Stomach (tissue), 4 donors: ENCODE measurements around the gene TMED8.

Source experiments
- POLR2A ChIP-seq, 4 donors: fragments of 450-650 bp; IDR thresholded peaks; one replicate each; pipeline ENCODE4 v1.6.1; 2016; ENCODE audit warnings: antibody characterized with exemption in 4 of 4, control low read depth in 2 of 4, mild to moderate bottlenecking in 1 of 4, moderate library complexity in 1 of 4
- POLR2AphosphoS5 ChIP-seq, 3 donors: sonication (generic); formaldehyde crosslinking; IDR thresholded peaks; one replicate each; pipeline ENCODE4 v1.6.1; 2016; ENCODE audit warnings: antibody characterized with exemption in 3 of 3
- TF ChIP-seq, protein P1 (sequence below), 7 experiments: fragments of 450-650 bp in 4 of 7; fragments of 200-600 bp in 3 of 7; sonication (generic) in 3 of 7; IDR thresholded peaks; one replicate each; pipeline ENCODE4 v1.5.1; 2016 to 2019; ENCODE audit warnings: antibody characterized with exemption in 7 of 7, control low read depth in 2 of 7, mild to moderate bottlenecking in 1 of 7

DNA sequence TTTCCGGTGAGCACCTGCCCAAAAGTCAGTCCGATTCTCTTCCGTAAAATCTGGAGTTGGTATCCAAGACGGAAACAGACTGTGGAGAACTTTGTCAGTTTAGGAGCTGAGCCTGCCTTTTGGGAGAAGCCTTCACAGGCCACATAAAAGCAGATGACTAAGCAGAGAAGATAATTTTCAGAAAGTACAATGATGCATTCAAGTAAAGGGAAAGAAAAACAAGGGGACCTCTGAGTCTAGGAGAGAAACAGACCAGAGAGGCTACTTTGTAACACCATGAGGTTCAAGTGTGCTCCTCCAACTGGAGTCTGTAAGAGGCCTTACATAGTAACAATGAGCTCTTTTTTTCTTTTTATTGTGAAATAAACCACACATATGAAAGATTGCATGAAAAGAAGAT, 21.1 kb downstream of the TMED8 start:
- TF ChIP-seq POLR2AphosphoS5 (IDR thresholded peaks at IDR 0.05) (no peak), POLR2A (IDR thresholded peaks at IDR 0.05) (no peak)
- TF ChIP-seq, protein P1, sequence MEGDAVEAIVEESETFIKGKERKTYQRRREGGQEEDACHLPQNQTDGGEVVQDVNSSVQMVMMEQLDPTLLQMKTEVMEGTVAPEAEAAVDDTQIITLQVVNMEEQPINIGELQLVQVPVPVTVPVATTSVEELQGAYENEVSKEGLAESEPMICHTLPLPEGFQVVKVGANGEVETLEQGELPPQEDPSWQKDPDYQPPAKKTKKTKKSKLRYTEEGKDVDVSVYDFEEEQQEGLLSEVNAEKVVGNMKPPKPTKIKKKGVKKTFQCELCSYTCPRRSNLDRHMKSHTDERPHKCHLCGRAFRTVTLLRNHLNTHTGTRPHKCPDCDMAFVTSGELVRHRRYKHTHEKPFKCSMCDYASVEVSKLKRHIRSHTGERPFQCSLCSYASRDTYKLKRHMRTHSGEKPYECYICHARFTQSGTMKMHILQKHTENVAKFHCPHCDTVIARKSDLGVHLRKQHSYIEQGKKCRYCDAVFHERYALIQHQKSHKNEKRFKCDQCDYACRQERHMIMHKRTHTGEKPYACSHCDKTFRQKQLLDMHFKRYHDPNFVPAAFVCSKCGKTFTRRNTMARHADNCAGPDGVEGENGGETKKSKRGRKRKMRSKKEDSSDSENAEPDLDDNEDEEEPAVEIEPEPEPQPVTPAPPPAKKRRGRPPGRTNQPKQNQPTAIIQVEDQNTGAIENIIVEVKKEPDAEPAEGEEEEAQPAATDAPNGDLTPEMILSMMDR (IDR thresholded peaks at IDR 0.05): no peak
